ENCODE results near the gene TUBB6. TPM values are rescaled to one million over a fixed set of nuclear protein-coding genes. Genes with fewer than 3 reads are reported as not detected.

Gene TUBB6
- total RNA-seq, 1 experiment from 2014 or later = 657 TPM

GRCh38 chr18:12283256-12283655 is 24.8 kb upstream of the TUBB6 start:
- H3K4me3 ChIP-seq (ENCODE audit: insufficient read depth, low read depth, low read length) = no peak overlapping the region
- no peaks in the 10 kb centered on the region for H3K36me3 ChIP-seq (replicated peaks; ENCODE audit: control insufficient read depth, insufficient read depth, low read length)
- DNase-seq = peak; percentile 79
- peaks cover 13% of the 10 kb centered on the region for H3K27me3 ChIP-seq (ENCODE audit: control insufficient read depth, insufficient read depth, low read length)

GRCh38 chr18:12283666-12284065 is 24.4 kb upstream of the TUBB6 start:
- Histone ChIP-seq H3K27me3 (ENCODE audit: control insufficient read depth, insufficient read depth, low read length) (peaks cover 13% of the 10 kb centered on the region), H3K36me3 (replicated peaks; ENCODE audit: control insufficient read depth, insufficient read depth, low read length) (no peaks in the 10 kb centered on the region)

GRCh38 chr18:12287131-12287681 is 20.8 kb upstream of the TUBB6 start:
- DNase-seq = peak; percentile 85
- Histone ChIP-seq H3K4me3 (ENCODE audit: insufficient read depth, low read depth, low read length) (peak overlapping the region; percentile 39), H3K36me3 (replicated peaks; ENCODE audit: control insufficient read depth, insufficient read depth, low read length) (no peaks in the 10 kb centered on the region), H3K27me3 (ENCODE audit: control insufficient read depth, insufficient read depth, low read length) (peaks cover 13% of the 10 kb centered on the region)

More at GRCh38 chr18:12283666-12284065, 24.4 kb upstream of the TUBB6 start:
- H3K4me3 ChIP-seq (ENCODE audit: insufficient read depth, low read depth, low read length) = no peak overlapping the region
- DNase-seq = no peak

GRCh38 chr18:12287684-12288402 is 20.2 kb upstream of the TUBB6 start:
- H3K27me3 ChIP-seq (ENCODE audit: control insufficient read depth, insufficient read depth, low read length) = peaks cover 13% of the 10 kb centered on the region
- H3K36me3 ChIP-seq (replicated peaks; ENCODE audit: control insufficient read depth, insufficient read depth, low read length) = no peaks in the 10 kb centered on the region
- DNase-seq = peak; percentile 79
- peak overlapping the region; percentile 39 for H3K4me3 ChIP-seq (ENCODE audit: insufficient read depth, low read depth, low read length)

GRCh38 chr18:12288403-12288755 is 19.7 kb upstream of the TUBB6 start:
- DNase-seq = peak; percentile 69
- no peaks in the 10 kb centered on the region for H3K36me3 ChIP-seq (replicated peaks; ENCODE audit: control insufficient read depth, insufficient read depth, low read length)
- H3K4me3 ChIP-seq (ENCODE audit: insufficient read depth, low read depth, low read length) = peak overlapping the region; percentile 39
- H3K27me3 ChIP-seq (ENCODE audit: control insufficient read depth, insufficient read depth, low read length) = peaks cover 13% of the 10 kb centered on the region

- Histone ChIP-seq H3K27me3 (ENCODE audit: control insufficient read depth, insufficient read depth, low read length) (peaks cover 13% of the 10 kb centered on the region), H3K36me3 (replicated peaks; ENCODE audit: control insufficient read depth, insufficient read depth, low read length) (no peaks in the 10 kb centered on the region), H3K4me3 (ENCODE audit: insufficient read depth, low read depth, low read length) (no peak overlapping the region)
- no peak for DNase-seq
These were observed 18.0 kb upstream of the TUBB6 start for GRCh38 chr18:12290086-12290485.

- no peaks in the 10 kb centered on the region for H3K36me3 ChIP-seq (replicated peaks; ENCODE audit: control insufficient read depth, insufficient read depth, low read length)
- no peak for DNase-seq
- peaks cover 13% of the 10 kb centered on the region for H3K27me3 ChIP-seq (ENCODE audit: control insufficient read depth, insufficient read depth, low read length)
- no peak overlapping the region for H3K4me3 ChIP-seq (ENCODE audit: insufficient read depth, low read depth, low read length)
These were observed 16.9 kb upstream of the TUBB6 start for GRCh38 chr18:12291161-12291560.

- Histone ChIP-seq H3K4me3 (ENCODE audit: insufficient read depth, low read depth, low read length) (no peak overlapping the region), H3K36me3 (replicated peaks; ENCODE audit: control insufficient read depth, insufficient read depth, low read length) (no peaks in the 10 kb centered on the region), H3K27me3 (ENCODE audit: control insufficient read depth, insufficient read depth, low read length) (peaks cover 13% of the 10 kb centered on the region)
- DNase-seq = peak; percentile 16
These were observed 16.4 kb upstream of the TUBB6 start for GRCh38 chr18:12291690-12292089.

- peak; percentile 25 for DNase-seq
- H3K4me3 ChIP-seq (ENCODE audit: insufficient read depth, low read depth, low read length) = no peak overlapping the region
- H3K36me3 ChIP-seq (replicated peaks; ENCODE audit: control insufficient read depth, insufficient read depth, low read length) = no peaks in the 10 kb centered on the region
- H3K27me3 ChIP-seq (ENCODE audit: control insufficient read depth, insufficient read depth, low read length) = no peaks in the 10 kb centered on the region
These were observed 14.2 kb upstream of the TUBB6 start for GRCh38 chr18:12293831-12294230.

GRCh38 chr18:12295389-12296086 is 12.5 kb upstream of the TUBB6 start:
- DNase-seq = no peak

GRCh38 chr18:12296087-12296403 is 12.0 kb upstream of the TUBB6 start:
- H3K36me3 ChIP-seq (replicated peaks; ENCODE audit: control insufficient read depth, insufficient read depth, low read length) = no peaks in the 10 kb centered on the region
- no peak overlapping the region for H3K4me3 ChIP-seq (ENCODE audit: insufficient read depth, low read depth, low read length)
- peak; percentile 18 for DNase-seq

More at GRCh38 chr18:12295389-12296086, 12.5 kb upstream of the TUBB6 start:
- no peaks in the 10 kb centered on the region for H3K27me3 ChIP-seq (ENCODE audit: control insufficient read depth, insufficient read depth, low read length)
- H3K36me3 ChIP-seq (replicated peaks; ENCODE audit: control insufficient read depth, insufficient read depth, low read length) = no peaks in the 10 kb centered on the region
- no peak overlapping the region for H3K4me3 ChIP-seq (ENCODE audit: insufficient read depth, low read depth, low read length)

GRCh38 chr18:12296457-12296856 is 11.6 kb upstream of the TUBB6 start:
- H3K4me3 ChIP-seq (ENCODE audit: insufficient read depth, low read depth, low read length) = no peak overlapping the region
- H3K27me3 ChIP-seq (ENCODE audit: control insufficient read depth, insufficient read depth, low read length) = no peaks in the 10 kb centered on the region
- no peaks in the 10 kb centered on the region for H3K36me3 ChIP-seq (replicated peaks; ENCODE audit: control insufficient read depth, insufficient read depth, low read length)
- DNase-seq = no peak

More at GRCh38 chr18:12296087-12296403, 12.0 kb upstream of the TUBB6 start:
- no peaks in the 10 kb centered on the region for H3K27me3 ChIP-seq (ENCODE audit: control insufficient read depth, insufficient read depth, low read length)

GRCh38 chr18:12299862-12300261 is 8.2 kb upstream of the TUBB6 start:
- H3K36me3 ChIP-seq (replicated peaks; ENCODE audit: control insufficient read depth, insufficient read depth, low read length) = no peaks in the 10 kb centered on the region
- no peak for DNase-seq
- H3K4me3 ChIP-seq (ENCODE audit: insufficient read depth, low read depth, low read length) = no peak overlapping the region
- H3K27me3 ChIP-seq (ENCODE audit: control insufficient read depth, insufficient read depth, low read length) = no peaks in the 10 kb centered on the region

GRCh38 chr18:12301263-12302005 is 6.6 kb upstream of the TUBB6 start:
- DNase-seq = no peak
- Histone ChIP-seq H3K4me3 (ENCODE audit: insufficient read depth, low read depth, low read length) (no peak overlapping the region), H3K36me3 (replicated peaks; ENCODE audit: control insufficient read depth, insufficient read depth, low read length) (no peaks in the 10 kb centered on the region), H3K27me3 (ENCODE audit: control insufficient read depth, insufficient read depth, low read length) (peaks cover 2% of the 10 kb centered on the region; the same call in 1 of the 2 replicates)

Data from H7 (cell line).